Measurements from ENCODE around the gene WNK4. TPM values are rescaled to one million over a fixed set of nuclear protein-coding genes. Genes with fewer than 3 reads are reported as not detected.

The WNK4 gene
- total and polyA plus RNA-seq, 10 of the 15 experiments (the other 5 are each of a cell fraction or from before 2014, with no cell fraction given) = 0.06 to 0.29 (median 0.13) TPM; not detected in 5

DNA sequence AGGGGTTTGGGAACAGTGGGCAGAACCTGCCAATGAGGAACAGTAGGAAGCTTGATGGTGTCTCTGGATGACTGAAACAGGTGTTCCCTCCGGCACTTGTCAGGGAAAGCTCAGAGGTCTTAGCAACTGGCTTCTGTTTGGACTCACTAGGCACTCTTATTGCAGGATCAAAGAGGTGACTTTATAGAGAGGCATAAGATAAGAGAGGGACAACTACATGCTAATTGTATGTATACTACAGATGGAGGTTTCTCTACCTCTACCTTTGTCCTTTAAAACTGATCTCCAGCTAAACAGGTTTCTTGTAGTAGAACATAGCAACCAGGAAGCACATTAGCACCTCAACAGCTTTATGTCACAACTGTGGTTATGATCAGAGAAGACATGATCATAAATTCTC, 25.8 kb downstream of the WNK4 start:
- 100% methylated on average over 1 of the region's 1 CpG for WGBS (ENCODE audit: insufficient coverage, insufficient replicate concordance, low lambda C conversion rate, missing lambda C conversion rate)
- H3K27ac ChIP-seq (ENCODE audit: control insufficient read depth, insufficient read depth) = no peak overlapping the region
- no TSS peak for BruUV-seq (replicated peaks)
- H3K4me2 ChIP-seq (ENCODE audit: control insufficient read depth, insufficient read depth) = no peak overlapping the region
- in situ Hi-C loops (cut with MboI) = no loop called here
- DNase-seq (ENCODE audit: low read depth, low spot score) (no peak), ATAC-seq (no peak), FAIRE-seq (no peak)
- no peak overlapping the region for H3K4me3 ChIP-seq
- no peaks in the 10 kb centered on the region for H3K4me1 ChIP-seq (ENCODE audit: control insufficient read depth, insufficient read depth, low read length)
- TF ChIP-seq EGR1 (IDR thresholded peaks at IDR 0.05; ENCODE audit: borderline replicate concordance in 1 of 2, low read depth in 2 of 2, low read length in 2 of 2) (no peak), HDGF (IDR thresholded peaks at IDR 0.05) (no peak), RFX5 (IDR thresholded peaks at IDR 0.05; ENCODE audit: low read depth, low read length) (no peak), SP1 (IDR thresholded peaks at IDR 0.05; ENCODE audit: low read depth, low read length) (no peak), NKRF (conservative IDR thresholded peaks at IDR 0.05) (no peak), CBX3 (IDR thresholded peaks at IDR 0.05; ENCODE audit: borderline replicate concordance, low read depth) (no peak), MAX (IDR thresholded peaks at IDR 0.05; ENCODE audit: low read depth, low read length) (no peak), STAT3 (IDR thresholded peaks at IDR 0.05; ENCODE audit: low read depth, low read length) (no peak), RCOR1 (conservative IDR thresholded peaks at IDR 0.05; ENCODE audit: low read depth, low read length) (no peak), POLR2A (IDR thresholded peaks at IDR 0.05; ENCODE audit: low read depth, low read length) (no peak), EED (IDR thresholded peaks at IDR 0.05; ENCODE audit: low read depth) (no peak), ETV6 (conservative IDR thresholded peaks at IDR 0.05 in 1 of 2, IDR thresholded peaks at IDR 0.05 in 1 of 2; ENCODE audit: borderline replicate concordance in 1 of 2, low read depth in 1 of 2) (no peak), TCF12 (IDR thresholded peaks at IDR 0.05; ENCODE audit: low read depth, low read length) (no peak), GABPA (IDR thresholded peaks at IDR 0.05; ENCODE audit: low read depth) (no peak), SMAD5 (IDR thresholded peaks at IDR 0.05; ENCODE audit: low read depth) (no peak), BRCA1 (IDR thresholded peaks at IDR 0.05; ENCODE audit: low read depth, low read length) (no peak)
- TF ChIP-seq, protein P1, sequence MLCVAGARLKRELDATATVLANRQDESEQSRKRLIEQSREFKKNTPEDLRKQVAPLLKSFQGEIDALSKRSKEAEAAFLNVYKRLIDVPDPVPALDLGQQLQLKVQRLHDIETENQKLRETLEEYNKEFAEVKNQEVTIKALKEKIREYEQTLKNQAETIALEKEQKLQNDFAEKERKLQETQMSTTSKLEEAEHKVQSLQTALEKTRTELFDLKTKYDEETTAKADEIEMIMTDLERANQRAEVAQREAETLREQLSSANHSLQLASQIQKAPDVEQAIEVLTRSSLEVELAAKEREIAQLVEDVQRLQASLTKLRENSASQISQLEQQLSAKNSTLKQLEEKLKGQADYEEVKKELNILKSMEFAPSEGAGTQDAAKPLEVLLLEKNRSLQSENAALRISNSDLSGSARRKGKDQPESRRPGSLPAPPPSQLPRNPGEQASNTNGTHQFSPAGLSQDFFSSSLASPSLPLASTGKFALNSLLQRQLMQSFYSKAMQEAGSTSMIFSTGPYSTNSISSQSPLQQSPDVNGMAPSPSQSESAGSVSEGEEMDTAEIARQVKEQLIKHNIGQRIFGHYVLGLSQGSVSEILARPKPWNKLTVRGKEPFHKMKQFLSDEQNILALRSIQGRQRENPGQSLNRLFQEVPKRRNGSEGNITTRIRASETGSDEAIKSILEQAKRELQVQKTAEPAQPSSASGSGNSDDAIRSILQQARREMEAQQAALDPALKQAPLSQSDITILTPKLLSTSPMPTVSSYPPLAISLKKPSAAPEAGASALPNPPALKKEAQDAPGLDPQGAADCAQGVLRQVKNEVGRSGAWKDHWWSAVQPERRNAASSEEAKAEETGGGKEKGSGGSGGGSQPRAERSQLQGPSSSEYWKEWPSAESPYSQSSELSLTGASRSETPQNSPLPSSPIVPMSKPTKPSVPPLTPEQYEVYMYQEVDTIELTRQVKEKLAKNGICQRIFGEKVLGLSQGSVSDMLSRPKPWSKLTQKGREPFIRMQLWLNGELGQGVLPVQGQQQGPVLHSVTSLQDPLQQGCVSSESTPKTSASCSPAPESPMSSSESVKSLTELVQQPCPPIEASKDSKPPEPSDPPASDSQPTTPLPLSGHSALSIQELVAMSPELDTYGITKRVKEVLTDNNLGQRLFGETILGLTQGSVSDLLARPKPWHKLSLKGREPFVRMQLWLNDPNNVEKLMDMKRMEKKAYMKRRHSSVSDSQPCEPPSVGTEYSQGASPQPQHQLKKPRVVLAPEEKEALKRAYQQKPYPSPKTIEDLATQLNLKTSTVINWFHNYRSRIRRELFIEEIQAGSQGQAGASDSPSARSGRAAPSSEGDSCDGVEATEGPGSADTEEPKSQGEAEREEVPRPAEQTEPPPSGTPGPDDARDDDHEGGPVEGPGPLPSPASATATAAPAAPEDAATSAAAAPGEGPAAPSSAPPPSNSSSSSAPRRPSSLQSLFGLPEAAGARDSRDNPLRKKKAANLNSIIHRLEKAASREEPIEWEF (IDR thresholded peaks at IDR 0.05; ENCODE audit: insufficient replicate concordance, low read depth, low read length) = no peak
- RAD21 ChIA-PET (ENCODE audit: unreplicated experiment) = interaction anchor here (1.3 kb wide), 1 partner anchor 43 kb away, joined by 3 read pairs; no protein-coding TSS in a partner anchor
- H4K20me1 ChIP-seq (ENCODE audit: control insufficient read depth, insufficient read depth) = no peaks in the 10 kb centered on the region
- no peaks in the 10 kb centered on the region for H3K9me3 ChIP-seq (replicated peaks; ENCODE audit: control insufficient read depth, insufficient read depth, low read length)
- H3K36me3 ChIP-seq (ENCODE audit: control insufficient read depth in 2 of 2, insufficient read depth in 2 of 2, low read length in 1 of 2) = peaks cover 0 to 9% of the 10 kb centered on the region in 2 experiments; a peak in 2 of 4 replicates
- SMC1A ChIA-PET (ENCODE audit: uncharacterized antibody, unreplicated experiment) = no interaction called here
- POLR2A ChIA-PET = interaction anchor here (0.7 kb wide), 2 partner anchors 32 to 139 kb away, joined by 3 to 4 read pairs; no protein-coding TSS in a partner anchor
- H3K79me2 ChIP-seq (ENCODE audit: control insufficient read depth, insufficient read depth, low read length) = no peaks in the 10 kb centered on the region
- no peaks in the 10 kb centered on the region for H3K27me3 ChIP-seq (replicated peaks in 1 of 2; ENCODE audit: control insufficient read depth in 2 of 2, insufficient read depth in 2 of 2, low read length in 1 of 2)
- H3K9ac ChIP-seq (ENCODE audit: control insufficient read depth, insufficient read depth, low read length) = no peak overlapping the region
- CTCF ChIA-PET = interaction anchor here (1.0 to 1.7 kb wide), 3 partner anchors 13 to 18 kb away, joined by 3 to 5 read pairs (median 4); partner anchors contain the start of gene BECN1
- H2AFZ ChIP-seq (ENCODE audit: control insufficient read depth, low read depth, low read length) = no peak overlapping the region
- intact Hi-C loops (cut with micrococcal nuclease; ENCODE audit: unreplicated experiment) = no loop called here

Data from GM12878 (cell line).